Measurements from ENCODE around the gene PHTF2. TPM values are rescaled to one million over a fixed set of nuclear protein-coding genes. Genes with fewer than 3 reads are reported as not detected.

PHTF2 gene
- polyA plus RNA-seq, 1 experiment = 60.1 TPM

GRCh38 chr7:77791336-77791735 is 7.2 kb upstream of the PHTF2 start:
- Histone ChIP-seq H3K4me3 (ENCODE audit: low read depth, low read length) (no peak overlapping the region), H3K9me3 (ENCODE audit: control insufficient read depth, insufficient read depth, low read length) (peaks cover under 1% of the 10 kb centered on the region; the same call in 1 of the 2 replicates), H3K27ac (ENCODE audit: low read depth, low read length) (no peak overlapping the region), H3K27me3 (ENCODE audit: control insufficient read depth, insufficient read depth, low read length) (no peaks in the 10 kb centered on the region)
- POLR2A ChIA-PET = no interaction called here
- no peak for DNase-seq (ENCODE audit: low read depth, low spot score)
- CTCF ChIA-PET = no interaction called here
- TF ChIP-seq, protein P1, sequence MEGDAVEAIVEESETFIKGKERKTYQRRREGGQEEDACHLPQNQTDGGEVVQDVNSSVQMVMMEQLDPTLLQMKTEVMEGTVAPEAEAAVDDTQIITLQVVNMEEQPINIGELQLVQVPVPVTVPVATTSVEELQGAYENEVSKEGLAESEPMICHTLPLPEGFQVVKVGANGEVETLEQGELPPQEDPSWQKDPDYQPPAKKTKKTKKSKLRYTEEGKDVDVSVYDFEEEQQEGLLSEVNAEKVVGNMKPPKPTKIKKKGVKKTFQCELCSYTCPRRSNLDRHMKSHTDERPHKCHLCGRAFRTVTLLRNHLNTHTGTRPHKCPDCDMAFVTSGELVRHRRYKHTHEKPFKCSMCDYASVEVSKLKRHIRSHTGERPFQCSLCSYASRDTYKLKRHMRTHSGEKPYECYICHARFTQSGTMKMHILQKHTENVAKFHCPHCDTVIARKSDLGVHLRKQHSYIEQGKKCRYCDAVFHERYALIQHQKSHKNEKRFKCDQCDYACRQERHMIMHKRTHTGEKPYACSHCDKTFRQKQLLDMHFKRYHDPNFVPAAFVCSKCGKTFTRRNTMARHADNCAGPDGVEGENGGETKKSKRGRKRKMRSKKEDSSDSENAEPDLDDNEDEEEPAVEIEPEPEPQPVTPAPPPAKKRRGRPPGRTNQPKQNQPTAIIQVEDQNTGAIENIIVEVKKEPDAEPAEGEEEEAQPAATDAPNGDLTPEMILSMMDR (IDR thresholded peaks at IDR 0.05; ENCODE audit: low read depth, low read length) = no peak

DNA sequence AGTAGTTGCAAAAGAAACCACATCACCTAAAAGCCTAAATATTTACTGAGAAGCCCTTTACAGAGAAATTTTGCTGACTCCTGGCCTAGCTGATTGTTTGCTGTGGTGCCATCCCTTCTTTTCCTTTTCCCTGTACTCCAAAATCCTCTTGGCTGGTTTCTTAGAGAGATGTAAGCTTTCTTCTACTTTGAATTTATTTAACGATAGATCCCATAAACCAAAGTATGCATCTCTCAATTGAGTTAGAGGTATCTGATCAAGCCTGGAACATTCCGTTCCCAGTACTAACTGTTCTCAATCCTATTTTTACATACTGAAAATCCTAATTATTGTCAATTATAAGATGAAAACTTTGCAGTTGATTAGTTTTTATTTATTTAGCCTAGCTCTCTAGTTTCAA is 6.6 kb upstream of the PHTF2 start:
- H3K9me3 ChIP-seq (ENCODE audit: control insufficient read depth, insufficient read depth, low read length) = no peaks in the 10 kb centered on the region
- POLR2A ChIA-PET = no interaction called here
- no peak for DNase-seq (ENCODE audit: low read depth, low spot score)
- H3K27me3 ChIP-seq (ENCODE audit: control insufficient read depth, insufficient read depth, low read length) = no peaks in the 10 kb centered on the region
- no peak overlapping the region for H3K4me3 ChIP-seq (ENCODE audit: low read depth, low read length)
- CTCF ChIA-PET = no interaction called here
- TF ChIP-seq, protein P1 (IDR thresholded peaks at IDR 0.05; ENCODE audit: low read depth, low read length) = no peak
- no peak overlapping the region for H3K27ac ChIP-seq (ENCODE audit: low read depth, low read length)

DNA sequence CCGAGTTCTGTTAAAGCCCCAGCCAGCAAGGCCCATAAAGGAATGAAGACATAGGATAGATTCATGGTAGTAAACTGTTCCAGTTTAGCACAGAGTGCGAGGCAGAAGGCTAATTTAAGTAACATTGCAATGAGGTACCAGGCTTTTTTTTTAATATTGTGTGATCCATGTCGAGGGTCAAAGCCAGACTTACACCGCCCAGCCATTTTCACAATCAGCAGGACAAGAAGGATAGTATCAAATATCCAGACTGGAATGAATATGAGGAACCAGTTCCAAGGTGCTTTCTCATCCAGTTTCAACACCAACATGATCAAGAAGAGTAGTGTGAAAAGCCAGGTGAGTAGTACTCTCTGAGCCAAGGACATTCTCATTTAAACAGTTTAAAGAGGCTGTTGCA is 4.6 kb upstream of the PHTF2 start:
- CTCF ChIA-PET = no interaction called here
- no peak overlapping the region for H3K4me3 ChIP-seq (ENCODE audit: low read depth, low read length)
- no peaks in the 10 kb centered on the region; the same call in 1 of the 2 replicates for H3K9me3 ChIP-seq (ENCODE audit: control insufficient read depth, insufficient read depth, low read length)
- H3K27ac ChIP-seq (ENCODE audit: low read depth, low read length) = no peak overlapping the region
- no peaks in the 10 kb centered on the region for H3K27me3 ChIP-seq (ENCODE audit: control insufficient read depth, insufficient read depth, low read length)
- TF ChIP-seq, protein P1 (IDR thresholded peaks at IDR 0.05; ENCODE audit: low read depth, low read length) = no peak
- POLR2A ChIA-PET = no interaction called here
- no peak for DNase-seq (ENCODE audit: low read depth, low spot score)

DNA sequence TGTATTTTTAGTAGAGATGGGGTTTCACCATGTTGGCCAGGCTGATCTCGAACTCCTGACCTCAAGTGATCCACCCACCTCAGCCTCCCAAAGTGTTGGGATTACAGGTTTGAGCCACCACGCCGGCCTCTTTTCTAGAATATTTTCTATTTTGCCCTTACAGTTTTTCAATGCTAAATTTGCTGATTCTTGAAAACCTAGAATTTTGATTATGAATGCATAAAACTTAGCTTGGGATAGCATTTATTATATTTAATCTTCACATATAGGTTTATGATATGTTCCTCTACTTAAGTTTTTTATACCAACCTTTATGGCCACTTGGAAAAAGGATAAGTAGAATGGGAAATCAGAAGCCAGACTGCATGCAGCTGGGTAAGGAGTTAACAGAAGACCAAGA is 2.5 kb upstream of the PHTF2 start:
- H3K4me3 ChIP-seq (ENCODE audit: low read depth, low read length) = no peak overlapping the region
- no peak overlapping the region for H3K27ac ChIP-seq (ENCODE audit: low read depth, low read length)
- CTCF ChIA-PET = interaction anchor here (1.3 kb wide), 1 partner anchor 144 kb away, joined by 4 read pairs; no protein-coding TSS in a partner anchor
- POLR2A ChIA-PET = interaction anchor here (0.6 kb wide), 1 partner anchor 102 kb away, joined by 3 read pairs; no protein-coding TSS in a partner anchor
- H3K27me3 ChIP-seq (ENCODE audit: control insufficient read depth, insufficient read depth, low read length) = no peaks in the 10 kb centered on the region
- DNase-seq (ENCODE audit: low read depth, low spot score) = no peak
- TF ChIP-seq, protein P1 (IDR thresholded peaks at IDR 0.05; ENCODE audit: low read depth, low read length) = no peak
- H3K9me3 ChIP-seq (ENCODE audit: control insufficient read depth, insufficient read depth, low read length) = no peaks in the 10 kb centered on the region; the same call in 1 of the 2 replicates

DNA sequence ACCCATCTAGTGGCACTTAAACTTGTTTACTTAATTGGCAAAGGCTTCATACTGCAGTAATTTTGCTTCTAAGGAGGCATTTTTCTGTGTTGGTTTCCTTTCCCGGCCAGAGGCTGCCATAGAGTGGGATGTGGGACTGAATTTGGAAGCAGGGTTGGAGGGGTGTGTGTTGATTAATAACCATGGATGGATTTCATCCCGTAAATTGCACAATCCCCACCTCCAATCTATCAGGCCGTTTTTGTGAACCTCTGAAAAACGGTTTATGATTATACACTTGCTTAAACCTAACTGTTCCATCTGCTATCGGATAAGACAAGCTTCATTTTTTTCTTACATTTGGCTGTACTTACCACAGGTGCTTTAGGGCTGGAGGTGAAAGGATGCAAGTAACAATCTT is 1.6 kb upstream of the PHTF2 start:
- no peak for DNase-seq (ENCODE audit: low read depth, low spot score)
- Histone ChIP-seq H3K9me3 (ENCODE audit: control insufficient read depth, insufficient read depth, low read length) (no peaks in the 10 kb centered on the region; the same call in 1 of the 2 replicates), H3K4me3 (ENCODE audit: low read depth, low read length) (peak overlapping the region; percentile 92), H3K27ac (ENCODE audit: low read depth, low read length) (no peak overlapping the region), H3K27me3 (ENCODE audit: control insufficient read depth, insufficient read depth, low read length) (no peaks in the 10 kb centered on the region)
- ChIA-PET CTCF (no interaction called here), POLR2A (no interaction called here)
- TF ChIP-seq, protein P1 (IDR thresholded peaks at IDR 0.05; ENCODE audit: low read depth, low read length) = no peak
